ENCODE results near the gene BCL3.
"Not testable (repeated sequence)": the region's sequence is repeated elsewhere in the genome, so short reads cannot be mapped to it uniquely, and the experiment has no call there.

Gene BCL3

GRCh38 chr19:44712864-44713515 is 35.5 kb upstream of the BCL3 start:
- Histone ChIP-seq H3K9ac (ENCODE audit: low read depth, low read length) (no peak overlapping the region), H3K9me3 (ENCODE audit: control insufficient read depth, insufficient read depth, low read length) (no peaks in the 10 kb centered on the region), H3K36me3 (ENCODE audit: insufficient read depth, low read length) (no peaks in the 10 kb centered on the region), H3K4me1 (ENCODE audit: insufficient read depth, low read length) (no peaks in the 10 kb centered on the region; the same call in 1 of the 2 replicates)

GRCh38 chr19:44714597-44715169 is 33.8 kb upstream of the BCL3 start:
- no peak overlapping the region for H3K9ac ChIP-seq (ENCODE audit: low read depth, low read length)
- H3K36me3 ChIP-seq (ENCODE audit: insufficient read depth, low read length) = no peaks in the 10 kb centered on the region
- peaks cover 10% of the 10 kb centered on the region; the same call in 1 of the 2 replicates for H3K4me1 ChIP-seq (ENCODE audit: insufficient read depth, low read length)
- H3K9me3 ChIP-seq (ENCODE audit: control insufficient read depth, insufficient read depth, low read length) = no peaks in the 10 kb centered on the region

- no peak overlapping the region for H3K9ac ChIP-seq (ENCODE audit: low read depth, low read length)
- H3K36me3 ChIP-seq (ENCODE audit: insufficient read depth, low read length) = no peaks in the 10 kb centered on the region
- H3K9me3 ChIP-seq (ENCODE audit: control insufficient read depth, insufficient read depth, low read length) = no peaks in the 10 kb centered on the region
- peaks cover 18% of the 10 kb centered on the region for H3K4me1 ChIP-seq (ENCODE audit: insufficient read depth, low read length)
Observed at GRCh38 chr19:44717603-44718002, 30.9 kb upstream of the BCL3 start.

- peaks cover 18% of the 10 kb centered on the region for H3K4me1 ChIP-seq (ENCODE audit: insufficient read depth, low read length)
- no peaks in the 10 kb centered on the region for H3K9me3 ChIP-seq (ENCODE audit: control insufficient read depth, insufficient read depth, low read length)
- H3K9ac ChIP-seq (ENCODE audit: low read depth, low read length) = peak overlapping the region; percentile 35
- no peaks in the 10 kb centered on the region for H3K36me3 ChIP-seq (ENCODE audit: insufficient read depth, low read length)
Observed at GRCh38 chr19:44718441-44719261, 29.9 kb upstream of the BCL3 start.

- H3K4me1 ChIP-seq (ENCODE audit: insufficient read depth, low read length) = peaks cover 18% of the 10 kb centered on the region
- H3K9me3 ChIP-seq (ENCODE audit: control insufficient read depth, insufficient read depth, low read length) = no peaks in the 10 kb centered on the region
- no peak overlapping the region for H3K9ac ChIP-seq (ENCODE audit: low read depth, low read length)
- H3K36me3 ChIP-seq (ENCODE audit: insufficient read depth, low read length) = no peaks in the 10 kb centered on the region
Observed at GRCh38 chr19:44719262-44719701, 29.2 kb upstream of the BCL3 start.

- H3K4me1 ChIP-seq (ENCODE audit: insufficient read depth, low read length) = peaks cover 18% of the 10 kb centered on the region
- H3K36me3 ChIP-seq (ENCODE audit: insufficient read depth, low read length); H3K9me3 ChIP-seq (ENCODE audit: control insufficient read depth, insufficient read depth, low read length); H3K9ac ChIP-seq (ENCODE audit: low read depth, low read length): not testable (repeated sequence)
Observed at GRCh38 chr19:44720396-44720795, 28.1 kb upstream of the BCL3 start.

GRCh38 chr19:44720945-44721344 is 27.6 kb upstream of the BCL3 start:
- Histone ChIP-seq H3K4me1 (ENCODE audit: insufficient read depth, low read length) (peaks cover 18% of the 10 kb centered on the region), H3K9ac (ENCODE audit: low read depth, low read length) (no peak overlapping the region), H3K36me3 (ENCODE audit: insufficient read depth, low read length) (no peaks in the 10 kb centered on the region), H3K9me3 (ENCODE audit: control insufficient read depth, insufficient read depth, low read length) (no peaks in the 10 kb centered on the region)

GRCh38 chr19:44721369-44721768 is 27.1 kb upstream of the BCL3 start:
- not testable (repeated sequence) for H3K9me3 ChIP-seq (ENCODE audit: control insufficient read depth, insufficient read depth, low read length); H3K9ac ChIP-seq (ENCODE audit: low read depth, low read length); H3K36me3 ChIP-seq (ENCODE audit: insufficient read depth, low read length)
- H3K4me1 ChIP-seq (ENCODE audit: insufficient read depth, low read length) = peaks cover 18% of the 10 kb centered on the region

GRCh38 chr19:44722131-44723121 is 26.1 kb upstream of the BCL3 start:
- H3K9ac ChIP-seq (ENCODE audit: low read depth, low read length) = no peak overlapping the region
- peaks cover 18% of the 10 kb centered on the region for H3K4me1 ChIP-seq (ENCODE audit: insufficient read depth, low read length)

GRCh38 chr19:44723299-44723951 is 25.1 kb upstream of the BCL3 start:
- no peaks in the 10 kb centered on the region for H3K9me3 ChIP-seq (ENCODE audit: control insufficient read depth, insufficient read depth, low read length)
- no peaks in the 10 kb centered on the region for H3K36me3 ChIP-seq (ENCODE audit: insufficient read depth, low read length)
- H3K9ac ChIP-seq (ENCODE audit: low read depth, low read length) = no peak overlapping the region
- peaks cover 13% of the 10 kb centered on the region for H3K4me1 ChIP-seq (ENCODE audit: insufficient read depth, low read length)

More at GRCh38 chr19:44722131-44723121, 26.1 kb upstream of the BCL3 start:
- no peaks in the 10 kb centered on the region for H3K9me3 ChIP-seq (ENCODE audit: control insufficient read depth, insufficient read depth, low read length)
- no peaks in the 10 kb centered on the region for H3K36me3 ChIP-seq (ENCODE audit: insufficient read depth, low read length)

GRCh38 chr19:44723952-44724319 is 24.6 kb upstream of the BCL3 start:
- Histone ChIP-seq H3K9me3 (ENCODE audit: control insufficient read depth, insufficient read depth, low read length) (no peaks in the 10 kb centered on the region), H3K9ac (ENCODE audit: low read depth, low read length) (no peak overlapping the region), H3K36me3 (ENCODE audit: insufficient read depth, low read length) (no peaks in the 10 kb centered on the region), H3K4me1 (ENCODE audit: insufficient read depth, low read length) (peaks cover 11% of the 10 kb centered on the region)

GRCh38 chr19:44725251-44725650 is 23.3 kb upstream of the BCL3 start:
- Histone ChIP-seq H3K9me3 (ENCODE audit: control insufficient read depth, insufficient read depth, low read length) (no peaks in the 10 kb centered on the region), H3K9ac (ENCODE audit: low read depth, low read length) (no peak overlapping the region), H3K36me3 (ENCODE audit: insufficient read depth, low read length) (no peaks in the 10 kb centered on the region), H3K4me1 (ENCODE audit: insufficient read depth, low read length) (peaks cover 8% of the 10 kb centered on the region)

- Histone ChIP-seq H3K9ac (ENCODE audit: low read depth, low read length) (no peak overlapping the region), H3K4me1 (ENCODE audit: insufficient read depth, low read length) (peaks cover 6% of the 10 kb centered on the region), H3K9me3 (ENCODE audit: control insufficient read depth, insufficient read depth, low read length) (no peaks in the 10 kb centered on the region), H3K36me3 (ENCODE audit: insufficient read depth, low read length) (no peaks in the 10 kb centered on the region)
Observed at GRCh38 chr19:44725684-44726083, 22.8 kb upstream of the BCL3 start.
